ENCODE results near the gene RIBC1.
A peak's percentile ranks its signal among the peaks of the same experiment; 100 is the strongest.
"Not testable (repeated sequence)": the region's sequence is repeated elsewhere in the genome, so short reads cannot be mapped to it uniquely, and the experiment has no call there.

RIBC1 gene

GRCh38 chrX:53437206-53437605, 14.5 kb downstream of the RIBC1 start:
- FAIRE-seq = no peak

- FAIRE-seq = no peak
Measured at GRCh38 chrX:53438174-53438831, 15.6 kb downstream of the RIBC1 start.

- FAIRE-seq = no peak
Measured at GRCh38 chrX:53438832-53439230, 16.2 kb downstream of the RIBC1 start.

- FAIRE-seq = no peak
Measured at GRCh38 chrX:53440101-53440500, 17.4 kb downstream of the RIBC1 start.

- FAIRE-seq = no peak
Measured at GRCh38 chrX:53440621-53441517, 18.2 kb downstream of the RIBC1 start.

- FAIRE-seq = no peak
Measured at GRCh38 chrX:53441531-53442321, 19.1 kb downstream of the RIBC1 start.

GRCh38 chrX:53442322-53442631, 19.6 kb downstream of the RIBC1 start:
- FAIRE-seq = no peak

- FAIRE-seq = peak; percentile 47
Measured at GRCh38 chrX:53445977-53446376, 23.3 kb downstream of the RIBC1 start.

- FAIRE-seq = no peak
Measured at GRCh38 chrX:53447441-53447840, 24.8 kb downstream of the RIBC1 start.

GRCh38 chrX:53449632-53450031, 27.0 kb downstream of the RIBC1 start:
- no peak for FAIRE-seq

GRCh38 chrX:53452812-53453211, 30.1 kb downstream of the RIBC1 start:
- FAIRE-seq = no peak

- no peak for FAIRE-seq
Measured at GRCh38 chrX:53456254-53456653, 33.6 kb downstream of the RIBC1 start.

GRCh38 chrX:53458082-53458481, 35.4 kb downstream of the RIBC1 start:
- peak; percentile 81 for FAIRE-seq

- not testable (repeated sequence) for FAIRE-seq
Measured at GRCh38 chrX:53468659-53469058, 46.0 kb downstream of the RIBC1 start.

- no peak for FAIRE-seq
Measured at GRCh38 chrX:53471346-53471745, 48.7 kb downstream of the RIBC1 start.

GRCh38 chrX:53474707-53475106, 52.0 kb downstream of the RIBC1 start:
- no peak for FAIRE-seq

- no peak for FAIRE-seq
Measured at GRCh38 chrX:53476371-53476770, 53.7 kb downstream of the RIBC1 start.

- no peak for FAIRE-seq
Measured at GRCh38 chrX:53479301-53479700, 56.6 kb downstream of the RIBC1 start.
